Islet of Langerhans (tissue), 1 donor: Measurements from ENCODE around the gene KIFC3.
"Not testable (repeated sequence)": the region's sequence is repeated elsewhere in the genome, so short reads cannot be mapped to it uniquely, and the experiment has no call there.

Experiments
- FAIRE-seq: peaks from one replicate; lab custom pipeline; 2011; peaks lifted over from hg19 to GRCh38; lab: Jason Lieb, UNC

KIFC3 gene

DNA sequence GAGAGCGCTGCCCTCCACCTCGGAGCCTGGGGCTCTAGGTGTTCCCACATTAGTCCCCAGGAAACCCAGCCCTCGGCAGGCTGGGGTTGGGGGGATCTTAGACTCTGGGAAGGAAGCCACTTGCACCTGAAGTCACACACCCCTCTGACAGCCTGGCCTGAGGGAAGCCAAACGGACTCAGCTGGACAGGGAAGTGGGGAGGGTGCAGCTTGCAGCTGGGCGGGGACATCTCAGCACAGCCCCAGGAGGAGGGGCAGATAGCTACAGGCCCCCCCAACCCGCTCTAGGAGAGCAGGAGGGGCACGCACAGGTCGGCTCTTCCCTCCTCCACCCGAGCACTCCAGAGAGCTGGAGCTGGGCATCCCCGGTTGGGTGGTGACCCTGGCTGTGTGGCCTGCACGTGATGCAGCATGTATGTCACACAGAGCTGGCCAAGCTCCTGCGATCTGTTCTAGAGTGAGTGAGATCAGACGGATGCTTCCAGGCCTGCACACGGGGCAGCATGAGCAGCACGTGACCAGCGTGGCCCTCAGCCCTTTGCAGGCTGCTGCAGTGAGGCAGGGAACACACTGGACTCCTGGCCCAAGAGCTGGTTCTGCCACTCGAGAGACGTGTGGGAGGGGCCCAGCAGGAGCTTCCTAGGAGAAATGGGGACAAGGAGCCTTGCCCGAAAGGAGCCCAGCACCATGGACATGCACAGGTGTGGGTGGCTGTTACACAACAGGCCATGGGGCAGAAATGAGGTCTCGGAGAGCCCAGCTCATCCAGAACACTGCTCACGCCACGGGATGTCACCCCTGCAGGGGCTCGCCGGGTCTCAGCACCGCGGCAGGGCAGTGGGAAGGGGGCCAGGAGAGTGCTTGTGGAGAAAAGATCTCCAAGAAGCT, 15.4 kb downstream of the KIFC3 start:
- no peak for FAIRE-seq

DNA sequence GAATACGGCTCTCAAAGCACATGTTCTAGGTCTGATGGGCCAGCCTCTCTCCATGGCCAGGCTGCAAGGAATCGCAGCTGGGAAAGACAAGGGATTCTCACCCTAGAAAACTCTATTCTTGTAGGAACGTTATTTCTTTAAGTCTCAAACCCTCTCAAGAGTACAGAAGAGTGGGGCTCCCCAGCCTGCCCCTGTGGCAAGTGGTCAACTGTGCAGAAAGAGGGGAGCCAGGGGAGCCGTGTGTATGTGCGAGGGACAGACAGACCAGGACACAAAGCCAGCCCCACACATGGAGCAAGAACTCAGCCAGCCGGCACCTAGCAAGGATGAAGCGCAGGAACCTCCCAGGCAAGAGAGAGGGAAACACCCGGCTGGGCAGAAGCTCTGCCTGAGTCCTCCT, 16.4 kb downstream of the KIFC3 start:
- FAIRE-seq: no peak

DNA sequence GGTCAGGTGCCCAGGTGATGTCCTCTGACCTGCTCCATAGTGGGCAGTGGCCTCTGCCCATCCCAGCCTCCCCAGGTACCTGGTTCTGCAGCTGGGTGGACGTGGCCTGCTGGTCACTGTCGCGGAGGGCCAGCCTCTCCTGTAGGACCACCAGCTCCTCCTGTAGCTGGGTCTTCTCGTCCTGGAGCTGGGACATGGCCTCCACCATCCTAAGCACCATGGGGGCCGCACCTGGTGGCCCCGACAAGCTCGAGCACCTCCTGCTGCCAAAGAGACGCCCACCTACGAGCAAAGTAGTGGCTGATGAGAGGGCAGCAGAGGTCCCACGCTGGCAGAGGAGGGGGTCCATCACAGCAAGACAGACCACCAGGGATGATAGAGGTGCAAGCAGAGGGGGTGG, 16.9 kb downstream of the KIFC3 start:
- no peak for FAIRE-seq

DNA sequence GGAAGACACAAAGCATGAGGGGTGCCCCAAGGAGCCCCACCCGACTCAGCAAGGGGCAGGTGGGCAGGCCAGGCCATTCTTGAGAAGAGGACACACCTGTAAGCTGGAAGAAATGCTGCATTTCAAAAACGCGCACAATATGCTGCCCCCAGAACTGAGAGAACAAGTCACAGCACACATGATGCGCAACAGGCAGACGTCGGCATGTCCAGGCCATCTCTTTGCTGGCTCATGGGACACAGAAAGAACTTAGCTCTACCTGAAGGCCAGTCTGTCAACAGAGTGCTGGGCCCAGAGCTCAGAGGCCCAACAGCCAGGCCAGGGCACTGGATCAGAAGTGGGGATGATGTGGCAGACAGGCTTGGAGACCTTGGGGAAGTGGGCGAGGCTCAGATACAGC, 18.0 kb downstream of the KIFC3 start:
- FAIRE-seq: no peak

DNA sequence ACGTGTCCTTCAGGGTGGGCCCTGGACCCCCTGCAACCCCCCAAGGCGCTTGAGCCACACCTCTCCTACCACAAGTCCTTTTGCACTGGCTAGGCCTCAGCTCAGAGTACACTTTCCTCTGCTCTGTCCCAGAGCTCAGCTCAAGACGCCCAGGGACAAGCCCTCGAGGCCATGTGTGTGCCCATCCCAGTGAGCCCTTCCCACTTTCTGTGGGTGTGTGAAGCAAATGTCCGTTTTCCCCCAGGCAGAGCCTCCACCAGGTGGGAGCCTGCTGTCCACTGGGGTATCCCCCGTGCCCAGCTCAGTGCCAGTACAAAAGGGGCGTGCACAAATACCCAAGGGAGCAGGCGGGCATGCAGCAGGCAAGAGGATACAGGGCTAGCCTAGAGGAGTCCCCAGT, 18.4 kb downstream of the KIFC3 start:
- no peak for FAIRE-seq

DNA sequence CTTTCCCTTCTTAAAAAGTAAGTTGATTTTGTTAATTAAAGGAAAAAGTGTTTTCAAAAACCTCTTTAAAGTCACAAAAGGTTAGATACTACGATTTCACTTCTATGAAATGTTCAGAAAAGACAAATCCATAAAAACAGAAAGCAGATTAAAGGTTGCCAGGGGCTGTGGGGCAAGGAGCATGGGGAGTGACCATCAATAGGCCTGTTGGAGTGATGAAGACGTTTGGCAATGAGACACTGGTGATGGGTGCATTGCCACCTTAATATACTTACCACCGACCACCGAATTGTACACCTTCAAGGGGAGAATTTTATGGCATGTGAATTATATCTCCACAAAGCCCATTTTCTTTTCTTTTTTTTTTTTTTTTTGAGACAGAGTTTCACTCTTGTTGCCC, 19.2 kb downstream of the KIFC3 start:
- FAIRE-seq: no peak

DNA sequence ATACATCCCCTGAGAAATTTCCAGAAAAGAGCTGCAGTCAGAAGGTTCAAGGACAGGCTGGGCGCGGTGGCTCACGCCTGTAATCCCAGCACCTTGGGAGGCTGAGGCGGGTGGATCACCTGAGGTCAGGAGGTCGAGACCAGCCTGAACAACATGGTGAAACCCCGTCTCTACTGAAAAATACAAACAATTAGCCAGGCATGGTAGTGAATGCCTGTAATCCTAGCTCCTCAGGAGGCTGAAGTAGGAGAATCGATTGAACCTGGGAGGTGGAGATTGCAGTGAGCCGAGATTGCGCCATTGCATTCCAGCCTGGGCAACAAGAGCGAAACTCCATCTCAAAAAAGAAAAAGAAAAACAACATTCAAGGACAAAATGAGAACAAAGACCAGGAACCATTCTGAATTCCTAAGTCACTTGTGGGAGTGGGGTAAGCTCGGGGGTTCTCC, 19.7 kb downstream of the KIFC3 start:
- not testable (repeated sequence) for FAIRE-seq

DNA sequence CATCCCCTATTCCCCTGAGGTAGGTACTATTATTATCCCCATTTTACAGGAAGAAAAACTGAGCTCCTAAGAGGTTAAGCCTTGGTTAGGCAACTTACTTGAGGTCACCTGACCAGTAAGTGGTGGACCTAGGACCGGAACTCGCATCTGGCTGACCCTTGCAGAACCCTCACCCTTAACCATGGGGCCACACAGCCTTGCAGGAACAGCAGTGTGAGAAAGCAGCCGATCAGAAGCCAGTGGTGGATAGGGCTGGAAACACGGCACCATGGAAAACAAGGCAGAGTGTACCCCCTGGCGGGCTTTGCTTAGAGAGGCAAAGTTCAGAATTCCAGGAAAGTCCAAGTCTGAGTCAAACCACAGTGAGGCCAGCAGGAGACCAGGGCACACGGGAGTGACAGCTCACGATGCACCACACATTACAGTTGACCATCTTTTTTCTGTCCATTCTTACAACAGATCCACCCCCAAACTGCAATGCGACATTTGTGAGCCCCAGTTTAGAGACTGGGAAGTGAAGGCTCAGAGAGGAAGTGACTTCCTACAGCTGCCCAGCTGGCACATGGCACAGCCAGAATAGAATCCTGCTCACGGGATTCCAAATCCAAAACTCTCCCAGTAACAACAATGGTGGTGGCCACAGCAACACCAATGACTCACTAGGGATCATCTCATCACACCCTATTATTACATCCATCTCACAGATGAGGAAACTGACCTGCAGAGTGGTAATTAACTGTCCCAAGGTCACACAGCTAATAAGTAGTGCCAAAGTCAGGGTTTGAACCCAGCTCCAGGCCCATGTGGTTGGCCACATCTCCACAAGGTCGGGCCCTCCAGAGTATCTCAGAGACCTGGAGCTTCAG, 20.3 kb downstream of the KIFC3 start:
- FAIRE-seq: no peak

DNA sequence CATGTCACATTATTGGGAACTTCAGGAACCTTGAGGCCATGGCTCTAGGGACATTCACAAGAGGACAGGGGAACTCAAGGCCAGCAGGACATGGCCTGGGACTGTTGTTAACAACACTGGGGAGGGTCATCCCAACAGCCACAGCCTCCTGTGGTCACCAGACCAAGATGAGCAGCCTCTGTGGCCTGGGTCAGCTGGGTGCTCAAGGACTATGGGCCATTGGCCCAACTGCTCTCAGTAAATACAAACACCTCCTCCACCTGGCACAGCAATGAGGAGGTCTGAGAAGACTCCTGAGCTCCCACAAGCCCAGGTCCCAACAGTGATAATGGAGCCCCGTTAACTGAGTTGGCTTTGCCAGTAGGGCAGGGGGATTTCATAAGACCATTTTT, 20.9 kb downstream of the KIFC3 start:
- FAIRE-seq: no peak

DNA sequence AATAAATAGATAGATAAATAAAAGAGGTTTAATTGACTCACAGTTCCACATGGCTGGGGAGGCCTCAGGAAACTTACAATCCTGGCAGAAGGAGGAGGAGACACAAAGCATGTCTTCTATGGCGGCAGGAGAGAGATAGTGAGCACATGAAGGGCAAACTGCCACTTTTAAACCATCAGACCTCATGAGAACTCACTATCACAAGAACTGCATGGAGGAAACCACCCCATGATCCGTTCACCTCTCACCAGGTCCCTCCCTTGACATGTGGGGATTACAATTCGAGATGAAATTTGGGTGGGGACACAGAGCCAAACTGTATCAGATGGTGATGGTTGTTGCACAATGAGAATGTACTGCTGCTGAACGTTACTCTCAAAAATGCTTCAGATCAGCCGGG, 22.5 kb downstream of the KIFC3 start:
- FAIRE-seq: not testable (repeated sequence)

DNA sequence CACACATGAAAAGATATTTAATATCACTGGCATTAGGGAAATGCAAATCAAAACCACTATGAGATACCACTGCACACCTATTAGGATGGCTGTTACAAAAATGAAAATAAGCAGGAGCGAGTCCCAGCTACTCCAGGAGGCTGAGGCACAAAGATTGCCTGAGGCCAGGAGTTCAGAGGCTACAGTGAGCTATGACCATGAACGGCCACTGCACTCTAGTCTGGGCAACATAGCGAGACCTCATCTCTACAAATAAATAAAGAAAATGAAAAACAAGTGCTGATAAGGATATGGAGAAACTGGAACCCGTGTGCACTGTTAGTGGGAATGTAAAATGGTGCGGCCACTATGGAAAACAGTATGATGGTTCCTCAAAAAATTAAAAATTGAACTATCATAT, 23.6 kb downstream of the KIFC3 start:
- no peak for FAIRE-seq

DNA sequence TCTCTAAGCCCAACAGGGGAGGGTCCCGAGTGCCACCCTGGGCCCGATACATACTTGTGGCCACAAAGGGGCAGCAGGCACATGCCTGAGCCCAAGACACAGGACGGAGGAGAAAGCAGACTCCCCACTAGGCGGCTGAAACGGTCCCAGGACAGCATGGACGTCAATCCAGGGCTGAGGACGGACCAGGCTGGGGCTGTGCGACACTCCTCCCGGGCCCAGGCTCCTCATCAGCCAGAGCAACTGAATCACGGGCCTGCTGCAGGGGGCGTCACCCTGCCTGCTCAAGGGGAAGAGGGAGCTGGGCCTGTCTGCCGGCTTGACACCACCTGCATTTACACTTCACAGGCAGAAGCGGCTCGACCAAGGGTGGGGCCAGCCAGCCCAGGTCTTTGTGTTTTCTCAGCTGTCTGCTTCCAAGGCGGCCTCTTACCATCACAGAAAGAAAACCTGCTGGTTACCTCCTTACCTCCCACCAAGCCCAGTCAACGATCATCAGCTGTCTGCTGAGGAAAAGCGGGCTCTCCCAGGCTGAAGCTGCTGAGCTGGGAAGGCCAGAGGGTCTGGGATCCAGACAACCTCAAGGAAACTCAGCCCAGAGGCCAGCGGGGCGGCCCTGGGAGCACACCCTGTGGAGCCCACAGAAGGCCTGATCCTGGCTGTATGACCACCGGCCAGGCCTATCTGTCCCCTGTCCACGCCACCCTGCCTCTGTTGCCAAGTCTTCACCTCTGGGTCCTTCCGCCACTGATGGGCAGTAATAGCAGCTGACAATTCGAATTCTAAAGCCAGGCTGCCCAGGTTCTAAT, 26.4 kb downstream of the KIFC3 start:
- FAIRE-seq: no peak

DNA sequence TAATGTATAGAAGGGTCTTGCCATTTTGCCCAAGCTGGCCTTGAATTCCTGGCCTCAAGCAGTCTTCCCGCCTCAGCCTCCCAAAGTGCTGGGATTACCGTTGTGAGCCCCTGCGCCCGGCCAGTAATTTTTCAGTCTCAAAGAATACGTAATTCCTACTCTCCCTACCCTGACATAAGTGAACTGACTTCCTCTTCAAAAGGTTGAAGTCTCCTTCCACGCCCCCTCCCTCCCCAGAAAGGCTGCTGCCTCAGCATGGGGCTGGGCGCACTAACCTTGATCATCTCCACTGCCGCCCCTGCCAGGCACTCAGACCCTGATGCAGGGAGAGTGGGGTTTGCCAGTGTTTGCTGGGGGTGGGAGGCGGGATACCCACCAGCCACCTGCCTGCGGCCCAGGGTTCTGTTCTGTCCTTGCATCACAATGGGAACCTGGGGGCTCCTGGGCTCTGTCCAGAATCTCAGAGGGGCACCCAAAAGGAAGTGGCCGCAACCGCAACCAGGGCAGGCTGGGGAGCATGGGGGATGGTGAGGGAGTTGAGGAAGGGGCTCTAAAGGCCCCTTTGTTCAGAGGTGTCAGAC, 27.5 kb downstream of the KIFC3 start:
- FAIRE-seq: no peak

DNA sequence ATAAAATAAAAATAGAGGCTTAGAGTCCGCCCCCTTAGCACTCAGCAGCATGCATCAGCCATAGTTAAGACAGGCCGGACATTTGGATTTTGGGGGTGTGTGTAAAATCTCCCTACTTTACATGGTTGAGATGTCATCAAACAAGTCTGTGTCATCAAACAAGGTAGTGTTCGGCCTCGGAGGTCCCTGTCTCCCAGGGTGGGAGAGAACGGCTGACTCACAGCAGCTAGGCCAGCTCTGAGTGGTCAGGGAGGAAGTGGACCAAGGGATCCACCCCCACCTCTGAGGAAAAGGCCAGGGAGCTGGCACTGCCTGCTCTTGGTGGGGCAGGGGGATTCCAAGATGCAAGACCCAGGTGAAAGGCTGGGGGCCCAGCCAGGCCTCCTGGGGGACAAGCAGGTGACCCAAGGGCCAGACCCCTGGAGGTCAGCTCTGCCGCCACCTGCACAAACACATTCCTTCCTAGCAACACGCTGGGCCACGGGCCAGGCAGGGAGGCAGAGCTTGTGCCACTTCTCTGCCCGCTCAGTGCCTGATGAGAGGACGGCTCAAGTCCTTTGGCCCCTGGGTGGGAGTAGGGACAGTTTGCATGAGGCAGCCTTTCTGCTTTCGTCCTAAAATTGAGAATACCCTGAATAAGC, 28.5 kb downstream of the KIFC3 start:
- no peak for FAIRE-seq

DNA sequence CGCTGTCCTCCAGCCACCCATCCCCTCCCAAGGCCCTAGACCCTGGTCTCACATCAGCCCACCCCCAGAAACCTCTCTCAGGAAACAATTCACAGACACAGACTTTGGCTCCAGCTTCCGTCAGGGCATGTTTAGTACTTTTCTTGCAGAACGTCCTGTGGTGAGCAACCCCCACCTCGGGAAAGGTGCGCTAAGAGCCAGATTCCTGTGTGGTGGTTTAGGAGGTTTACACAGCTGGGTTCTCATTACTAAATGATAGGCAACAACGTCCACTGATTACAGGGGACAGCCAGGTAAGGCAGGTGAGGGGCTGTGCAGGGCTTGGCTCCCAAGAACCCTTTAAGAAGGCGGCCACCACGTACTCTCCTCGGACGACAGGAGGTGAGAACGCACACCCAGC, 29.3 kb downstream of the KIFC3 start:
- FAIRE-seq: no peak

DNA sequence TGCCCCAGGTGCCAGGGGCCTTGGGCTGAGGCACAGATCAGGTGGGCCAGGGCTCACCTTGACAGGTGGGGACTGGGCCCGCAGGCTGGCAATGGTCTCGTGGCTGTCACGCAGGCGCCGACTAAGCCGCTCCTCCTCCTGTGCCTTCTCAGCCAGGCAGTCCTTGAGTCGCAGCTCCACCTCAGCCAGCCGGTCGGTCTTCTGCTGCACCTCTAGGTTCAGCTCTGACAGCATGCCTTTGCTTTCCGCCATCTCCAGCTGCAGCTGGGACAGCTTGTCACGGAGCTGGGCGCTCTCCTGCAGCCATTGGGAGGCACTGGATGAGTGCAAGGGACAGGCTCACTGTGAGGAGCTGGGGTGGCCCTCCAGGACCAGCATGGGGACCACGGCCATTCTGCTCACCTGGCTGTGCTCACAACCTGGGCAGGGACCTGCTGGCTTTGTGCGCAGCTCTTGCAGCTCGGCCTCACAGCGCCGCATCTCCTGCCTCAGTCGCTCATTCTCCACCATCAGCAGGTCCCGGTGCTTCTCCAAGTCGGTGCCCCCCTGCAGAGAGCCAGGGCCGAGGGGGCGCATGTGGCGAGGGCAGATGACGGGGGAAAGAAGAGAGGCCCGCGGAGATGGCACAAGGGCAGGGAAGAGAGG, 31.0 kb downstream of the KIFC3 start:
- no peak for FAIRE-seq

DNA sequence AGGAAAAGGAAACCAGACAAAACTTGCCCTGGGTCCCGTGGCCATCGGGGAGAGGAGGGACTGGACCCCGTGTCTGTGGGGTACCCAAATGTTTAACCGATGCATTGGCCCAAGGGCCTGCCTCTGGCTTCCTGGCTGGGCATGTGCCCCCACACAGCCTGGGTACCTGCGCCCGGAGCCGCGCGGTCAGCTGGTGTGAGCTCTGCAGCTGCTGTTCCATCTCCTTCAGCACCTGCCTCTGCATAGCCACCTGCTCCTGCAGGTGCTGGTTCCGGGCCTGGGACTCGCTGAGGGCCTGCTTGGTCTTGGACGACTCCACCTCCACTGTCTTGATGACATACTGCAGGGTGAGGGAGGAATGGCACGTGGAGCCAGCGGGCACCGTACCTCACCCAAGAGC, 31.9 kb downstream of the KIFC3 start:
- FAIRE-seq: no peak

DNA sequence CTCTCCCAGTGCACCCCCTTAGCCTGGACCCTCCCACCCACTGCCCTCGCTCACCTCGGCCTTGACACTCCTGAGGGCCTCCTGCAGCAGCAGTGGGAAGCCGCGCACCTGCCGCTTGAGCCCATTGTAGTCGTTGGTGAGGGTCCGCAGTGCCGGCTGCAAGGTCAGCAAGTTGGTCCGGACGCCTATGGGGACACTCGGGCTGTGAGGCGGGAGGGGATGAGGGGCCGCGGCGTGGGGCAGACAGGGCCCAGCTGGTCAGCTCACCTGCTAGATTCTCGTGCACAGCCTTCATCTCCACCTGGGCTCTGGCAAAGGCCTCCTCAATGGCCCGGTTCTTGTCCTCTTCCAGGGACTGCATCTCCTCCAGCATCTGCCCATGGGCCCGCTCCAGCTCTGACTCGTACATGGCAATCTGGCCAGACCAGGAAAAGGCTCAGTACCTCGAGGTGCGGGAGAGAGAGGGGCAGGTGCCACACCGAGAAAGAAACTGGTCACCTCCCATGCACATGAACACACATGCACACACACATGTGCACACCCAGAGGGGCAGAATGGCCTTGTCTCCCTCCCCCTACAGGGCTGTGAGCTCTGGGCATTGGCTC, 32.6 kb downstream of the KIFC3 start:
- FAIRE-seq: no peak

DNA sequence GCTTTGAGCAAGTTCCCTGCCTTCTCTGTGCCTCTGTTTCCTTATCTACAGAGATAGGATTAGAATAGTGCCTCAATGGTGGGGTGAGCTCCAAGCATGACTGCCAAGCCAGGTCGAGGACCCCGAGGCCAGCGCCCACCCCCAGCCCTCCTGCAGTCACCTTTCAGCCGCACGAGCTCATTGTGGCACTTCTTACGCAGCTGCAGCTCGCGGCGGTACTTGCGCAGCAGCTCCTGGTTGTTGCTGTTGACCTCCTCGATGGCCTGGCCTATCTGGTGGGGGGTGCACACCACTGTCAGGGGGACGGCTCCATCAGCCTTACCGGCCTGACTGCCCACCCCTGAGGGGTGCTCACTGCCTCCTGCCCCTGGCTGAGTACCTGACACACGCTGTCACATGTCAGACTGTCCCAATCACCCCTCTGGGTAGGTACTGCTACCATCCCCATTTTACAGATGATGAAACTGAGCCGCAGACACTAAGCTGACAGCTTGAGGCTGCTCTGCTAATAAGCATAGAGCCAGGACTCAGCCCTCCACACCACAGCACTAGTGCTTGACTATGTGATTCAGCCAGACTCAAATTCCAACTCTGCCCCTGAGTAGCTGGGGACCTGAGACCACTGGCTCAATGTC, 35.5 kb downstream of the KIFC3 start:
- FAIRE-seq: no peak

DNA sequence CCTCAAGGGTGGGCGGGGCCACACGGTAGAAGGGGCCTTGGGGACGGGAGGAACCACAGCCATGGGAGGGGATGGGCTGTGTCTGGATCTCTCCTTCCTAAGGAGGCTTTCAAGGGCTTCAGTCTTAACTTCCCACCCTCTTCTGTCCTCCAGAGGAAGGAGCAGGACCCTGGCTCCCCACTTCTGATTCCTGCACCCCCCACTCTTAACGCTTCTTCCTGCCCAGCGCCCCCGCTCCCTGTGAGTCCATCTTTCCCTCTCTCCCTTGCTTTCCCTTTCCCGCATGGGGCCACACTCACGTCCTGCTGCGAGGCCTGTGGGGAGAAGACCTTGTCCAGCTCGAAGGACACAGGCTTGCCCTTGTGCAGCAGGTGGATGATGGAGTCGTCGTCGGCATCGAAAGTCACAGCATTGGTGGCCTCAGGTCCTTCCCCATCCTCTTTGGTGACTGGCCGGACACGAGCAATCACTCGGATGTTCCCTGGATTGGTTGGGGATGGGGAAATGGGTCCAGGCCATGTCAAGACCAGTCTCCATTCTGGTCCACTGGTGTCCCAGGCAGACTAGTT, 37.0 kb downstream of the KIFC3 start:
- no peak for FAIRE-seq
